ENCODE data around the gene ELMO1.

ELMO1 gene

DNA sequence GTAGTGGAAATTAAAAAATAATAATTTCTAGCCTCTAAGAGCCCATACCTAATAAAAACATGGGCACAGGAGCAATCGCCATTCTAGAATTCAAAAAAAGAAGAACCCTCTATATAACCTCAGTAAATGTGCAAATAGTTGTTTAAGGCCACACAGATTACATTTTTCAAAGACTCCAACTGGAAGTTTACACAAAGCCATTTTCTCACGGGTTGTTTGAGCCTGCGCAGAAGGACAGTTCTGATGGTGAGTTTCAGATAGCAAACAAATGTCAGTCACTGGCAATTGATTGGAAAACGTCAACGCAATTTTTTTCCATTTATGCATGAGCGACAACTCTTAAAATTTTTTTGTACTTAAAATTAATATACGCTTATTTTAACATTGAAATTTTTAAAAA is 23.0 kb upstream of the ELMO1 start:
- no peak for DNase-seq

DNA sequence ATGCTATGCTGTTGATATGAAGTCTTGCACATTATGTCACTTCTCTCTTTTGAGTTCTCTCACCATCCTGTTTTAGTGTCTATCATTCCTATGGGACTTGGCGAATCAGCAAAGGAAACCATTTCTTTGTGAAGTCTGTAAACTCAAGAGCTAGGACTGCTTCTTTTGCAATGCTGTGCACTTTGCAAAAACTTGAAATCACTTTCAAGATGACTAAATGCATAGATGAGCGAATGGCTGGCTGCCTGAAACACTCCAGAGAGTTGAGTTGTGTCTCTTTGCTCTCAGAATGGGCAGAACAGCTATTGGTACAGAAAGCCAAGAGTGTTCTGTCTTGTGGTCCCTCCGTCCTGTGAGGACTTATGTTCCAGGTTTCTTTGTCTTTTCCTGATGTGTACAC is 18.3 kb upstream of the ELMO1 start:
- no peak for DNase-seq

- no peak for DNase-seq
Measured at GRCh38 chr7:37462138-37462537, 13.5 kb upstream of the ELMO1 start.

- DNase-seq: no peak
Measured at GRCh38 chr7:37455081-37455480, 6.4 kb upstream of the ELMO1 start.

DNA sequence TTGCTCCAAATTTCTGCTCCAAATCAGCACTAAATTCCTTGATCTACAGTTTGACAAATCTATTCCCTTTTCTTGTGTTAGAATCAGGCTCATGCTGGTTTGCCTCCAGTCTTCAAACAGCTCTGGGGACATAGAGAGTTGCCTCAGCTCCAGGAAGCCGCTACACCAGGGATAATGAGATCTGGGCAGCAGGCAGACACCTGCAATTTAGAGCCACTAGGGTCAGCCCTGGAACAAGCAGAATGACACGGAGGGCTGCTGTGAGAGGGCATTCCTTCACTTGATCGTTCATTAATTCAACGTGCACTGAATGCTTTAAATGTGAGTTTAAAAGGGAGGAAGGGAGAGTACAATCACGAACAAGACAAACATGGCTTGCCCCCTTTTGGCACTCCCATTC is 3.7 kb upstream of the ELMO1 start:
- no peak for DNase-seq

DNA sequence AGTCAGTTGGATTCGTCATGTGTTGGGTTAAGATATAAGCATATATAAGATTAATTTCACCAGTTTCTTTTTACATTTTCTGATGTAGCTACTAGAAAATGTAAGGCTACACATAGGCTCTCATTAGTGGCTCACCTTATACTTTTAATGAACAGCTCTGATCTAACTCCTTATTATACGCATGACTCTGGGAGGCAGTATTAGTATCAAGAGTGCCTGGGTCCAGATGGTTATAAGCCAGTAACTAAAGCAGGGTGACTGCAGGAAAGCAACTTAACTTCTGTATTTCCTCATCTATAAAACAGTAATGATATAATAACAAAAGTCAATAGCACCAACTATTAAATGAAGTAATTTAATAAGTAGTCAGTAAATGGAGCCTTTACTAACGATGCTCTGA is 1.4 kb upstream of the ELMO1 start:
- DNase-seq: no peak

GRCh38 chr7:37449621-37450020 is 957 bp upstream of the ELMO1 start:
- no peak for DNase-seq

GRCh38 chr7:37448011-37448635 is 541 bp downstream of the ELMO1 start:
- peak; percentile 40 to 54 for DNase-seq

GRCh38 chr7:37446371-37446770 is 2.3 kb downstream of the ELMO1 start:
- DNase-seq: no peak

GRCh38 chr7:37445790-37446189 is 2.9 kb downstream of the ELMO1 start:
- DNase-seq: no peak

GRCh38 chr7:37445064-37445723 is 3.5 kb downstream of the ELMO1 start:
- DNase-seq: no peak

- no peak for DNase-seq
Measured at GRCh38 chr7:37443627-37444026, 5.0 kb downstream of the ELMO1 start.

DNA sequence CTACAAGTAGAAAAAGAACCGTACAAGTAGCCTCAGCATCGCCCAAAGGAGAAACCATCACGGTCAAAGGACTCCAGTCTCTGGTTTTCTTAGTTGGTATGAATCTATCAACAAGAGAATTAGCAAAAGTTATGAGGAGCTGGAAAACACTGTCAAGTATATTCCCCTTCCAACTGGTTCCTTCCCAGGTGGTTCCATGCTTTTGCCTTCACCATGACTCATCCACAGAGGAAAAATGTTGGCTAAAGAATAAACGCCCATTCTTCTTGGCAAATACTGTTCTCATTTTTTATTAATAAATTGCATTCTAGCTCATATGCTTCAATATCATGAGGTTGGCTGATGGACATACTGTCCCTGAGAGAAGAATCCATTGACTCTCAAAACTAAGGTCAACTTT is 6.4 kb downstream of the ELMO1 start:
- no peak for DNase-seq

GRCh38 chr7:37441816-37442215 is 6.8 kb downstream of the ELMO1 start:
- DNase-seq: no peak

DNA sequence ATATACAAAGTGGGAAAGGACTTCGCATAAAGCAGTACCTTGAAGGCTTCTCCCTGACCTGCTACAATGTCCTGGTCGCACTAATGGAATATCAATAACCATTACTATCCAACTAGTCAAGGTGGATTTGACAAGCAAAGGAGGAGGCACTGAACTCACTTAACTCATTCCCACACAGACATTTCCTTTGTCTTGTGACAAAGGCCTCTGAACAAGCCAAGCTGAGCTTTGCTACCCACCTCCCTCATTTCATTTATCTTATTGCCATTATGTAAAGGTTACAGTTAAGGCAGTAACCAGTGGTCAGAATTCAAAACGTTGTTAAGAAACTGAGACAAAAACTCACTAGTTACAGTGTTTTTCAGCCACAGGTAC is 7.3 kb downstream of the ELMO1 start:
- DNase-seq: no peak

- DNase-seq: peak; percentile 32 to 49
Measured at GRCh38 chr7:37440738-37441385, 7.8 kb downstream of the ELMO1 start.

DNA sequence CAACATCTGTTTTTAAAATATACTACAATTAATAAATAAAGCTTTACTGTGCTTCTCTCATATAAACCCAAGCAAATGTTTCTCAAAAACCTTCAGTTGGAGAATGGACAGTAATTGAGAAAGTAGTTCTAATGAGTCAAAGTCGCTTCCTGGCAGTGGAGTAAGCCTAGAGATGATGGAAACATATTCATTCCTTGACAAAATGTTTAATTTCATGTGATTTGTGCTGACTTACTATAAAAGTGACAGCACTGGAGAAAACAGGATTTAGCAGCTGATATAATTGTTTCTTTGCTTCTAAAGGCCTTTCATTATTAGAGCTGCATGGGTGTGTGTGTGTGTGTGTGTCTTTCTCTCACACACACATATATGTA is 9.0 kb downstream of the ELMO1 start:
- no peak for DNase-seq

- no peak for DNase-seq
Measured at GRCh38 chr7:37438906-37439652, 9.6 kb downstream of the ELMO1 start.

DNA sequence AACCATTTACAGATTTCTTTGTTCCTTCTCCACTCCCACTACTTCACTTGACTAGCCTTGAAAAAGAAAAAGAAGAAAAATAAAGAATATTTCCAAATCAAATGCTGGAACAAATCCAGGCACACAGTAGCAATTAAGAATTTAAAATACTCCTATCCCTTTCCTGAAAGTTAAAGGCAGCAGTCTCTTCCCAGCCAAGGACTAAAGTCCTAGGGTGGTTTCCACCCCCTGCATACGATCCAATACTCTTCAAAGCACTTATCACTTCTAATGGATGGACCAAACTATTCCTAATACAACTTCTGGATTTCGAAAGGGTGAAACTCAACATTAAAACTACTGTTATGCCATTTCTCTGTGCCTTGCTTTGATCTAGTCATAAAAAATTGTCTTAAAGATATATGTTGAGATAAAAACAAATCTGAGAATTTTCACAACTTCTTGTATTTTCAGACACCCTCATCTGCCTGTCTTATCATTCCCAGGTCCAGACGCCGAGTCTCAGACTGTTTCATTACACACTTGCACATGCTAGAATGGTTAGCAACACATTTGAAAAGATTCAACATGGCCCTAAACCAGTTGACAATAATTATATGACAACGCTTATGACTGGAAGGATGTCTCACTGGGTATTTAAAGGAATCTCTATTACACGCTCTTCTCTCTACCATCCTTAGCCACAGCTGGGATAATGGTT is 13.4 kb downstream of the ELMO1 start:
- DNase-seq: no peak

DNA sequence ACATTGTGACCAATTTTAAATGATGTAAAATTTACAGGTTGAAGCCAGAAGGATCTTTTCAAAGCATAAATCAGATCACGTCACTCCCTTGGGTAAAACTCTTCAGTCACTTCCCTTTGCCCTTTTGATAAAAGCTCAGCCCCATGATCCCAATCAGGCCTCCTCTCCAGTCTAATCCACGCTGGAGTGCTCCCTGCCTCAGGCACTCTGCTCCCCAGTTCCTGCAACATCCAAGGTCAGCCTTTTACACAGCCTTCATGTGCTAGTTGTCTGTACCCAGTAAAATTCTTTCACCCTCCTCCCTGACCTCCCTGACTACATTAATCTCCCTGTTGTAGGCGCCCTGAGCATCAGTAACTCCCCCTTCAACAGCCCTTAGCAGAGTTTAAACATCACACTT is 14.1 kb downstream of the ELMO1 start:
- DNase-seq: no peak

GRCh38 chr7:37433166-37433565 is 15.5 kb downstream of the ELMO1 start:
- DNase-seq: no peak

DNA sequence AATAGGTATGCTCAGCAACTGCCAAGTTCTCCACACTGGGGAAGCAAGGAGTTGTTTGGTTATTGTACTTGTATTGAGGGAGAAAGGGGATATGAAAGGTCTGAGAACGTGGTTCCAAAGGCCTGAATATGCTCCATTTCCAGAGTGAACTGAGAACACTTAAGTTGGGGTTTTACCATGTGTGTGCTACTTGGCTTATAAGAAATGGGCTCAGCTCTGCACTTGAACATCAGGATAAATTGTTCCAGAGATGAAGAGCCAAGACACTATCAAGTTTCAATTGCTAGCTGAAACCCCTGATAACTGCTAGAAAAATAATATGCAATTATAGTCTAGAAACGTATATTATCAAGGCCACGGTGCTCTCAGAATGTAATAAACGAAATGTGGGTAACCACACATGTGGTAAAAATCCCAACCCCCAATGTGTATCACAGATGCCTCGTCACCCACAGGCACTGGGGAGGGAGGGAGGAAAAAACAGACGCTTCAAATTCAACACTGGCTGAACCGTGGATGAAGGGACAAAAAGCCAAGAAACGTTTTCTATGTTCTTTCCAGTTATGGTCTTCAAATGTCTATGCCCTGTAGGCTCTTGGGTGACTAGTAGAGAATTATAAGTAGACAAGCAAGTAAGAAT is 16.3 kb downstream of the ELMO1 start:
- peak in 1 of 2 donors; percentile 29 for DNase-seq

GRCh38 chr7:37431413-37431812 is 17.3 kb downstream of the ELMO1 start:
- DNase-seq: no peak

Data from activated CD4-positive, alpha-beta T cell treated with anti-CD3 and anti-CD28 coated beads for 4 hours (primary cell).